DOHH2 (cell line): ENCODE results near the gene SLC13A4.

Experiments used
- CTCF ChIP-seq: fragments of 200-600 bp; sonication (generic); IDR thresholded peaks from one replicate; pipeline ENCODE4 v1.5.1; 2014; ENCODE audit warnings: antibody characterized with exemption, mild to moderate bottlenecking, low read depth, low read length; ENCODE audit not compliant: poor library complexity, severe bottlenecking
- EZH2phosphoT487 ChIP-seq: fragments of 200-600 bp; sonication (generic); IDR thresholded peaks from 2 replicates; pipeline ENCODE4 v1.6.1; 2017; ENCODE audit warnings: borderline replicate concordance, mild to moderate bottlenecking, antibody characterized with exemption, low read length, moderate library complexity, mixed read lengths

DNA sequence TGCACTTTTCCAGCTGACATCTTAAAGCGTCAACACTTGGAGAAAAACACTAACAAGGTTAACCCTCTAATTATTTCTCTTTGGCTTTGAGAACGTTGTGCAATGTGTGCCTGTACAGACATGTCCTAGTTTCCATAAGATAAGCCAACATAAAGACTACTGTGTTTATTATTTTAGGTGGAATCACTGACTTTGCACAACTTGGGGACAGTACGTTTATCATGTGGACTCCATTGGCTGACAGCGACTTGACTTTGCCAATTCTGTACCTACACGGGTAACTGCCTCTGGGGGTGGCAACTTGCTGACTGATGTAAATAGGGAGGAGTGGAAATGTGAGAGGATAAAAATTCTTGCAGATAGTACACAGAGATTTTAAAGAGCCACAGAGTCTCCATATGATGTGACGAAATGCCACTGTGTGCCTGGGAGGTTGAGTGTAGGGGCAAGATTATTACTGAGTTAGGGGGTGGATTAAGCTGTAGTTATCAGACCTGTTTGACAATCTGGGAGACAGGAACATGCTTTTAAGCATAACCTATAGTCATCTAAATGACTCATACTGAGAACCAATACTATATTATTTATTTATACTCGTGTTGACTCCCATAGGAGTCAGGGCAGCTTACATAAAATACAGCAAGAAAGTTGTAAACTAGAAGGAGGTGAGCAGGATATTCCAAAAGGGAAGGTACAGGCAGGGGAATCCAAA, 21.0 kb downstream of the SLC13A4 start:
- no peak for TF ChIP-seq EZH2phosphoT487
- TF ChIP-seq CTCF, result no peak
